Activated CD4-positive, alpha-beta T cell treated with anti-CD3 and anti-CD28 coated beads for 24 hours (primary cell): ENCODE results near the gene PLPP6.

ENCODE experiments used
- DNase-seq, 2 donors: peaks; one replicate each; pipeline ENCODE4 v3.0.0-alpha.2; 2020; ENCODE audit warnings: low read depth in 2 of 2

Gene PLPP6

DNA sequence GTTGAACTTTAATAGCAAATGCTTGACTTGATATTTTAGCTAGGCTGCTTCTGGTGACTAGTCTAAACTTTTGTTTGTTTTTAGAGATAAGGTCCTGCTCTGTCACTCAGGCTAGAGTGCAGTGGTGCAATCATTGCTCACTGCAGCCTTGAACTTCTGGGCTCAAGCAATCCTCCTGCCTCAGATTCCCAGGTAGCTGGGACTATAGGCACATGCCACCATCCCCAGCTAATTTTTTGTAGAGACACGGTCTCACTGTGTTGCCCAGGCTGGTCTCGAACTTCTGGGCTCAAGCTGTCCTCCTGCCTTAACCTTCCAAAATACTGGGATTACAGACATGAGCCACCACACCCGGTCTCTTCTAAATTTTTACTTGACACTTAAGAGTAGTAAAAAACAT, 38.0 kb downstream of the PLPP6 start:
- no peak for DNase-seq

DNA sequence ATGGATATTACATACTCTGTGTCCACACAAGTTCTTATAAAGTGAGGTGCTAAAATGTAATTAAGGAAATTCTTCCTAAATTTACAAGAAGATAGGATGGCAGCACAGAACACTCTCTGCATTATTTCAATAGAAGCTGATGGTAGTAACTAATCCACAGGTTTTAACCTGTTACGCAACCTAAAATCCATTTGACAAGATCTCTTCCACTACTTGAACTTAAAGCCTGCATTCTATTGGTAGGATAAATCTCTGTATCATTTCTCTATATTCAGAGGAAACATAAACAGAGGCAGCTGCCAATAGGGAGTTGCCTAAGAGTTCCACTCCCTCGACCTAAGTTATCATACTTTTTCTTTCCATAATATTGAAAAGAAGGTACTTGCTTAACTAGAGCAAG, 38.8 kb downstream of the PLPP6 start:
- DNase-seq = no peak

DNA sequence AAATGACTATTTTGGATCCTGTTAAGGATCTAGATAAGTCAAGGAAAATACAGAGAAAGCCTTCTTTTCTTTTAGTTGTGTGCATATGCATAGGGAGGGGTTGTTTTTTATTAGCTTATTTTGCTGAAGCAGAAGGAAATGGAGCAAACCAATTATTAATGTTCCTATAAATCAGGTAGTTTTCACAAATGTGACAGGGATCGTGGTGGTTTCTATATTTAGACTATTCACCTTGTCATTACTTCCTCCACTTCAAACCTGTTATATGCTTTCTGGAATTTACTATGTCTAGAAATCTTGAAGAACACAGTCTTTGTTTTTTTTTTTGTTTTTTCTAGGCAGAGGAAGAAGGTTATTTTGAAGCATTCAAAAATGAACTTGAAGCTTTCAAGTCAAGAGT, 39.4 kb downstream of the PLPP6 start:
- DNase-seq = no peak

DNA sequence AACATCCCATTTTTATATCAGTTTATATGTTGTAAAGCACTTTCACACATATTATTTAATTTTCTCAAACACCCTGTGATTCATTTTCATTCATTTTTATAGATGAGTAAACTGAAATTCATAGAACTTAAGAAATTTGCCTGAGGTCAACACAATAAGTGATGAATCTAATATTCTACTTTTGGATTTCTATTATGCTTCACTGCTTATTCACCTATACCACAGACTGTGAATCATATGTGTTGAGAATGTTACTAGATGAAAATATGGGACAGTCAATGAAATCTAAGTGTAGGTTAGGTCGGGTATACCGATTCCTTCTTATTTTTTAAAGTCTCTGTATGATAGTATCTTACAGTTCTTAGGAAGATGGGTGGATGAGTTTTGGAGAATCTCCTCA, 42.0 kb downstream of the PLPP6 start:
- no peak for DNase-seq

DNA sequence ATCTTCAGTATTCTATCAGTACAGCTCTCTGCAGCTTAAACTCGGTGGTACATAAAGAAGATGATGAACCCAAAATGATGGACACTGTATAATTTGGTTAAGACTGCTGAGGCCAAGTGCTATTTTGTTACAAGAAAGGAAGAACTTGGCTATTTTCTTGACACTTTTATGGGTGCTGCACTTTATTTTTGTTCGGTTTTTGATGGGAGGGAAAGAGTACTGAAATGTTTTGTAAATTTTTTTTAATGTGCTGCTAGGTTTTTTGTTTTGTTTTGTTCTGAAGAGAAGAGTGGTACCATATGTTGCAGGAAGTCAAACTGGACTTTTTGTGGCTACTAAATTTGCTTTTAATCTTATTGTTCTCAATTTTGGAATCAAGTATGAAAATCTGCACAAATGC, 43.9 kb downstream of the PLPP6 start:
- no peak for DNase-seq

DNA sequence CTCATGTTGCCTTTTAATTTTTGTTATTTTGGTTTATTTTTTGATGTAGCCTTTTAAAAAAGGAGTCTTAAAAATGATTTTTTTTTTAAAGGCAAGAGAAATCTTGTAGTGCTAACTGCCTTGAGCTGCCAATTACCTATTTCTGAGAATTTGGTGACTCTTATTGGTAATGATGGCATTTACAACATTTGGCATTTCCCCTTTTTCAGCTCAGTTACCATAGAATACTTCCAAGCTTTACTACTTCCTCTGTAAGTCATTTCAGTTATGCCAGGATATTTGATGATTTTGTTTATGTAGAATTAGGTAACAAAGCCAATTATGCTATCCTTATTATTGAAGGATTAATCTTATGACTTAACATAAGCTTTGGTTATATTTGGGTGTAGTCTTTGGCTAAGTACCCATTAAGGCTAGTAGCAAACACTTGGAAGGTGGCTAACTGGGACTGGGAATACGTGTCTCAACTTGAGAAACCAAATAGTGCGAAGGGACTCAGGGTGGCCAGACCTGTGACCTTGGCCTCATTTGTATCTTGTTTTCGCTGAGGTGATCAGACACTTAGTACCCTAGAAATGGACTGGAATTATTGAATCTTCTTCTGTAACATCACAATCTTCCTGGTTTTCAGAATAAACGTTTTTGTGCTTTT, 45.0 kb downstream of the PLPP6 start:
- DNase-seq = no peak

DNA sequence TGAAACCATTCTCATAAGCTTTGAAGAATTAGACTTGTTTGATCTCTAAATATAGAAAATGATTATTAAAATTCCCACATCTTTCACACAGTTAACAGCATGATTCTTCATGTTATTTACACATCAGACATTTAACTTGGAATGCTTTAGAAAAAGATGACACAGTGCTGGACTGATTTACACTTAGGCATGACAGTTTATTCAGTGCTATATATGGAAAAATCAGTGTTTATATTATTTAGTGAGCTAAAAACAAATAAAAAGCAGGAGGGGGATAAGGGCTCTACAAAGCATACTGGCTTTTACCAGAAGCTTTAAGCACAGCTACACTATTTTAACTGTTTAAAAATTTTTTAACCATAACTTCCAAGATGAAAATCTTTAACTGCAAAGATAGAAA, 47.3 kb downstream of the PLPP6 start:
- no peak for DNase-seq

DNA sequence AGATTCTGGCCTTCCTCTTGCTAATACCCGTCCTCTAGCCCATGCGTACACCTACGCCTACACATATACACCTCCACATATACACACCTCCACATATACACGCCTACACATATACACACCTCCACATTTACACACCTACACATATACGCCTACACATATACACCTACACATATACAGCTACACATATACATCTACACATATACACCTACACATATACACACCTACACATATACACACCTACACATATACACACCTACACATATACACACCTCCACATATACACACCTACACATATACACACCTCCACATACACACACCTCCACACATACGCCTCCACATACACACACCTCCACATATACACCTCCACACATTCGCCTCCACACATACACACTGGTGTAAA, 51.8 kb downstream of the PLPP6 start:
- no peak for DNase-seq

DNA sequence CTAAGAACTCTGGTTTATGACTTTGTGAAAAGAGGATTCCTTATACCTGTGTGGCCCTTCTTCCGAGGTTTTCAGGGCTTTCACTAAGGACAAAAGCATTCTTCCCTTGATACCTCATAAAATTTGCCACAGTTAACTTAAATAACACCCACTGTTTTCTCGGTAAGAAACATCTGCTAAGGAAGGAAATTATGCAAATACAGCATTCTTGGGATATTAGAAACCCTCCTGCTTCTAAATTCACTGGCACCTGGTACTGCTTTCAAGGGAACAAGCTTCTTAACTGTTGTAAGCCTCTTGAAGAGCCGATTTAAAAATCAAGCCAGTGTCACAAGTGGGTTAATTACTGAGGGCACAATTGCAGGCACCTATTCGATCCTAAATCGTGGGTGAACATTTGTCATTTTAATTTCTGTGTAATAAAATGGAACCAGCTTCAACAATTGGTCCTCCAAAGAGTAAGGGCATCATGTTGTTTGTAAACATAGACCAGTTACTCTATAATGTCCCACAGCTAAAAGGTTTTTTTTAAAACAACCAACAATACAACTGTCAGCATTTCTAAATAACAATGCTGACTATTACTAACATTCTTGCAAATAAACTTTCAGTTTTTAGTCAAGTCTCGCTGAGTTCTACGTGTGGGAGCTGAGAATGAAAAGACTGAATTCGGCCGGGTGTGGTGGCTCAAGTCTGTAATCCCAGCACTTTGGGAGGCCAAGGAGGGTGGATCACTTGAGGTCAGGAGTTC, 52.3 kb downstream of the PLPP6 start:
- DNase-seq = no peak
